ENCODE data around the gene PALLD.
"Not testable (repeated sequence)": the region's sequence is repeated elsewhere in the genome, so short reads cannot be mapped to it uniquely, and the experiment has no call there.

Gene PALLD

DNA sequence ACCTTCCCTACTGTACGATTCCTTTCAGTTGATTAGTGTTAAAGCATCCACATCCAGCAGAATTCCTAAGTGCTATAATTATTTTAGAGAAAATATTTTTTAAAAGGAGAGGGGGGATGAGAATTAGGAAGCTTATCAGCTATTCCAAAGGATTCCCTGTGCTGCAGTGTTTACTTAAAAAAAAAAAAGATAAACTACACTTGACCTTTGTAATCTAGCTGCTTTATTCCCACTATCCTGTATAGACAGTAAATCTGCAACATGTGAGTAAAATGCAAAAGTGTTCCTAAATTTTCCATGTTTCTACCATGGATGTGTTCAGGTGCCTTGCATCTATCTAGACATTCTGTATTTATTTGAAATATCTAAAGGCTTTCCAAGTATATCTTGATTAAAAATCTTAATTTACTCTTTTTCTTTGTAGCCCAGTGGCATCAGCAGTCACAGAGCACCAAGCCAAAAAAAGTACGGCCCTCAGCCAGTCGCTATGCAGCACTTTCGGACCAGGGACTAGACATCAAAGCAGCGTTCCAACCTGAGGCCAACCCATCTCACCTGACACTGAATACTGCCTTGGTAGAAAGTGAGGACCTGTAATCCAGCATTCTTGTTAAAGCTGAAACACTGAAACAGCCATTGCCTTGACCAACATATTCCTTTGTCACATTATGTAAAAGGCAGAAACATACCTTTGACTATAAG lies 429.1 kb downstream of the PALLD start:
- no peak for DNase-seq

DNA sequence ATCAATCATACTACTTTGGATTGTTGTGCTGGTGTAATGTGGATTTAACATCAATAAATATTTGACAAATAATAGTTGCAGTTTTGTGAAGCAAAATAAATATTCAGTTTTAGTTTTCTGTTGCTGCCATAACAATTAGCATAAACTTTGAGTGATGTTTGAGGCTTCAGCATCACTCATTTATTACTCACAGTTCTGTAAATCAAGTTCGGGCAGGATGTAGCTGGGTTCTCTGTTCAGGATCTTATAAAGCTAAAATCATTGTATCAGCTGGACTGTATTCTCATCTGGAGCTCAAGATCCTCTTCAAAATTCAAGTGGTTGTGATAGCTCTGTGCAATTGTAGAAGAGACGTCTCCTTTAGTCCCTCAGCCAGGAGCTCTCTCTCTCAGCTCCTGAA lies 431.5 kb downstream of the PALLD start:
- no peak for DNase-seq

DNA sequence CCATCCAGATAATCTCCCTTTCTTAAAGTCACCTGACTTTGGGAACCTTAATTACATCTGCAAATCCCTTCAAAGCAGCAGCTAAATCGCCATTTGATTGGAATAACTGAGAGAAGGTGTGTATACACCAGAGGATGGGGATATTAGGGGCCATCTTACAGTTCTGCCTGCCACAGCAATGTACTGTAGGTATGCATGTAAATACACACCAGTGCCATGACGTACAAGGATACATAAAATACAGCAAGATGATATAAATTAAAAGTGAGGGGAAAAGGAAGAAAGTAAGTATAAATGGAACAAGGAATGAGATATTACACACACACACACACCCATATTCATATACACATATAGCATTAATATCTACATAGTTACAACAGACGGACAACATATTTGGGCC lies 432.0 kb downstream of the PALLD start:
- no peak for DNase-seq

DNA sequence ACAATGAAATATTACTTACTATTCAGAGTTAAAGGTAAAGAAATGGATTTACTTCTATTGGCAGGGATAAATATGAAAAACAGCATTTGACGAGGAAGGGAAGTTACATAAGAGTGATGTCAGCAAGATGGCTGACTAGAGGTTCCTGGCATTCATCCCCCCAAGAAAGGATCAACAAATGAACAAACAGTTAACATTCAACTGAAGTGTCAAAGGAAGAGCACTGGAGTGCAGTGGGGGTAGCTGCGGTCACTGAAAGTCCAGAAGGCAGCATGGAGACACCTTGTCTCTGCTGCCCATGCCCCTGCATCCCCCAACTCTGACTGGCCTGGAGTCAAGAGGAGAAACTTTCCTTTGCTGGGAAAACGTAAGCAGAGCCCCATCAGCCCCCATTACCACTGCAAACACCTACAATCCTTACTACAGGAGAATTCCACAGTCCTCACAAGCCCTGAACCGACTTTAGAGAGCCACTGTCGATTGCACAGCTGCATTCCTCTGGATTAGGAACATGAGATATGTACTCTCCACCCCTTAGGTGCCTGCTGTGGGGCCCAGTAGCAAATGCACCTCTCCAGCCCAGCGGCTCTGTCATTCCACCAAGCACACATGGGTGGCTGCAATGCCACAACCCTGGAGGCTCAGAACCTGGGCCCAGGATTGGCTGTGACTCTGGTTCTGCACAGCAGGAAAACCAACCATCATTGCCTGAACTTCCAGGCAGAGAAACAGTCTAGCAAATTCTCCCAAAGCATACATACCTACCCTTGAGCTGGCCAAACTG lies 433.8 kb downstream of the PALLD start:
- DNase-seq = no peak

DNA sequence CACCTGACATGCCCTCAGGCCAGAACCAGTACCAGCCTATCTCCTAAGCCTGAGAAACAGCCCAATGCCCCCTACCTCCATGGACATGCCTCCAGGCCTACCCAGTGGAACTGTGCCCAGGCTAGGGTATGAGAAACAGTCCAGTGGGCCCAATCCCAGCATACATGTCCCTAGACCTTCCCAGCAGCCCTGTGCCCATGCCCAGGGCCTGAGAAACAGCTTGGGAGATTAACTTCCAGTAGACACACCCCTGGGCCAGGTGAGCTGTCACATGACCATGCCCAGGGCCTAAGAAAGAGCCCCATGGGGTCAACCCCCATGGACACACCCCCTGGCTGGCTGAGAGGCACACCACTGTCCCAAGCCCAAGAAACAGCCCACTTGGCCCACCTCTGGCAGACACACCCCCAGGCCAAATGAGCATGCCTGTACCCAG lies 434.4 kb downstream of the PALLD start:
- DNase-seq = no peak

DNA sequence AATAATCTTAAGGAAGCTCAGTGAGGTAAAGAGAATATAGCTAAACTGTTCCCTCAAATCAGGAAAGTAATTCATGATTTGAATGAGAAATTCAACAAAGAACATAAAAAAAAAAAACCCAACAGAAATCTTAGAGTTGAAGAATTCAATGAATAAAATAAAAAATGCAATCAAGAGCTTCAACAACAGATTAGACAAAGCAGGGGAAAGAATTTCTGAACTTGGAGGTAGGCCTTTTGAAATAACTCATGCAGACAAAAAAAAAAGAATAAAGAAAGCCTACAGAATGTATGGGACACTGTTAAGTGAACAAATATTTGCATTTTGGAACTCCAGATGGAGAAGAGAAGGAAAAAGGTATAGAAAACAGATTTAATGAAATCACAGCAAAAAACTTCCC lies 435.3 kb downstream of the PALLD start:
- DNase-seq = no peak

DNA sequence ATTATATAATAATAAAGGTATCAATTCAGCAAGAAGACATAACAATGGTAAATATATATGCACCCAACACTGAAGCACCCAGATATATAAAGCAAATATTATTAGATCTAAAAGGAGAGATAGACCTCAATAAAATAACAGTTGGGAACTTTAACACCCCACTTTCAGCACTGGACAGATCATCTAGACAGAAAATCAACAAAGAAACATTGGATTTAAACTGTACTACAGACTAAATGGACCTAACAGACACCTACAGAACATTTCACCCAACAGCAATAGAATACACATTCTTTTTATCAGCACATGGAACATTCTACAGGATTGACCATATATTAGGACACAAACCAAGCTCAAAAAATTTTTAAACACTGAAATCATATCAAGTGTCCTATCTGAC lies 436.6 kb downstream of the PALLD start:
- no peak for DNase-seq

DNA sequence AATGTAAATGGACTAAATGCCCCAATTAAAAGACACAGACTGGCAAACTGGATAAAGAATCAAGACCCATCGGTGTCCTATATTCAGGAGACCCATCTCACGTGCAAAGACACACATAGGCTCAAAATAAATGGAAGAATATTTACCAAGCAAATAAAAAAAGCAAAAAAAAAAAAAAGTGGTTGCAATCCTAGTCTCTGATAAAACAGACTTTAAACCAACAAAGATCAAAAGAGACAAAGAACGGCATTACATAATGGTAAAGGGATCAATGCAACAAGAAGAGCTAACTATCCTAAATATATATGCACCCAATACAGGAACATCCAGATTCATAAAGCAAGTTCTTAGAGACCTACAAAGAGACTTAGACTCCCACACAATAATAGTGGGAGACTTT lies 440.6 kb downstream of the PALLD start:
- not testable (repeated sequence) for DNase-seq

DNA sequence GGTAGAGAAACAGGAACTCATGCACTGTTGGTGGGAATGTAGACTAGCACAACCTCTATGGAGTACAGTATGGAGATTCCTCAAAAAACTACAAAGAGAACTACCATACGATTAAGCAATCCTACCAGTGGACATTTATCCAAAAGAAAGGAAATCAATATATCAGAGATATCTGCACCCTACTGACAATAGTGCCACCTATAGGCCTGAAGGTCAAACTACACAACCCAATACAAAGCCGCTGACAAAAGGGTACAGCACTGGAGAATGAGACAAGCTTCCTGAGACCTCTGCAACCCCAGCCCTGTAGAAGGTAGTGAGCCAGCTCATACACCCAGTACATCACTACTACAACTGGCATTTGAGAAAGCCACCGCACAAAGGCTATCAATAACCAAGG lies 446.1 kb downstream of the PALLD start:
- no peak for DNase-seq

DNA sequence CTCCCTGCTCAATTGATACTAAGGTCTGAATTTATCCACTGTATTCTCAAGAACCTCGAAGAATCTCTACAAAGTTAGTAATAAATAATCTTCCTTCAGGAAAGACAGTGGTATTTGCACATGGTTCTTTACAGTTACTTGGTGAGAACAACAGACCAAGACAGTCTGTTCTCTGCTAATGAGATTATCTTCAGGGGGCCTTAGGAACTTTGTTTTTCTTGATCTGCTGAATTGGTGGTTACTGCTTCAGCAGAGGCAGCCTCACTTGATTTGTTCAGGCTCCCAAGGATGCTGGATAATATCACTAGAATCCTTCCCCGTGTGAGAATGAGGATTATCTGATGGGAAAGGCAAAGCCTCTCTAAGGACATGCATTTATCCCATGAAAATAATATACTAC lies 448.4 kb downstream of the PALLD start:
- no peak for DNase-seq

DNA sequence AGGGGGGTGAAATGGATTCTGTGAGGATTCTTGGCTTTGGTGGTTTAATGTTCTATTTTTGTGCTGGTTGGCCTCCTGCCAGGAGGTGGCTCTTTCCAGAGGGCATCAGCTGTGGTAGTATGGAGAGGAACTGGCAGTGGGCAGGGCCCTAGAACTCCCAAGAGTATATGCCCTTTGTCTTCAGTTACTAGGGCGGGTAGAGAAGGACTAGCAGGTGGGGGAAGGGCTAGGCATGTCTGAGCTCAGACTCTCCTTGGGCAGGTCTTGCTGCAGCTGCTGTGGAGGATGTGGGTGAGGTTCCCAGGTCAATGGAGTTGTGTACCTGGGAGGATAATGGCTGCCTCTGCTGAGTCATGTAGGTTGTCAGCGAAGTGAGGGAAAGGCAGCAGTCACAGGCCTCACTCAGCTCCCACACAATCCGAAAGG lies 456.0 kb downstream of the PALLD start:
- not testable (repeated sequence) for DNase-seq

DNA sequence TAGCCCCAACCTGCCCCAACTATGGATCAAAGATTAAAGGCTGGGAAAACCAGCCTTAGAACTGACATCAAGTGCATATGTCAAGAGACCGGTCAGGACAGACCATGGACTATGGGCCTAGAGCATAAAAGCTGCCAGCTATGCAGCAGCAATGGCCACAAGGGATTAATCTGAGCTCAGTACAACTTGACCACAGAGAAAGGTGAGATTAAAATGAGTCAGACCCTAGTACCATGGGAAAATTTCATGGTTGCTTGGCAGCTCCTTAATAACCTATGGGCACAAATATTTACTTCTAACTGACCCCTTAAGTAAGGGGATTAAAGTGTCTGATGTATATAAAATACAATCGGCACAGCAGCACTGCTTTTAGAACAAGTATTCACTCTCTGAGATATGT lies 458.8 kb downstream of the PALLD start:
- no peak for DNase-seq

DNA sequence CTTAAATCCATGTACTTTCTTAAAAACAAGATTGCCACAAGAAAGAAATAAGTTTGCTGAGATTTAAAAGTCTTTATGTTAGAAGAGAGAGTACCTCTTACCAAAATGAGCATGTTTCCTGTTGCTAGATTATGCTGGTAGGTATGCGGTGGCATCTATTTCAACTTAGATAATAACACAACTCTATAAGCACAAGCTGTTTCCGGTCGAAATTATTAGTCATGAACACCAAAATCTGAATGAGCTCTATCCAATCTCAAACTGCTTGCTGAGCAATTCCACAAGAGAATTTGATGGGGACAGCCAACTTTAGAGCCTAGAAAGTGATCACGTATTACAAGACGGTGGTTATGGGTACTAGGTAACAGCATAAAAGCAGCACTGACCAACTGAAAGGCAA lies 463.9 kb downstream of the PALLD start:
- no peak for DNase-seq

DNA sequence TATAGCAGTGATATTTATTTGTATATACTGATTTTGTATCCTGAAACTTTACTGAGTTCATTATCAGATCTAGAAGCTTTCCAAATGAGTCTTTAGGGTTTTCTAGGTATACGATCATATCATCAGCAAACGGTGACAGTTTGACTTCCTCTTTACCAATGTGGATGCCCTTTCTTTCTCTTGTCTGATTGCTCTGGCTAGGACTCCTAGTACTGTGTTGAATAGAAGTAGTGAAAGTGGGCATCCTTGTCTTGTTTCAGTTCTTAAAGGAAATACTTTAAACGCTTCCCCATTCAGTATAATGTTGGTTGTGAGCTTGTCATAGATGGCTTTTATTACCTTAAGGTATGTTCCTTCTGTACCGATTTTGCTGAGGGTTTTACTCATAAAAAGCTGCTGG lies 475.7 kb downstream of the PALLD start:
- DNase-seq = no peak
